Right renal cortex interstitium (tissue), 3 donors: ENCODE measurements around the gene LRRC41. TPM values are rescaled to one million over a fixed set of nuclear protein-coding genes. Genes with fewer than 3 reads are reported as not detected.
A peak's percentile ranks its signal among the peaks of the same experiment; 100 is the strongest.
"Not testable (repeated sequence)": the region's sequence is repeated elsewhere in the genome, so short reads cannot be mapped to it uniquely, and the experiment has no call there.

Source experiments
- DNase-seq, 3 donors: peaks; one replicate each; pipeline ENCODE4 v3.0.0-alpha.2; 2013; ENCODE audit warnings: low read depth in 3 of 3, low spot score in 2 of 3
- polyA plus RNA-seq, 3 donors: library from polyadenylated mRNA; unstranded; fragments of 120-200 nt; gene quantifications; one replicate each; pipeline ENCODE4 v1.2.1, GENCODE V29; 2013; ENCODE audit not compliant: insufficient read length in 3 of 3

LRRC41 gene, protein sequence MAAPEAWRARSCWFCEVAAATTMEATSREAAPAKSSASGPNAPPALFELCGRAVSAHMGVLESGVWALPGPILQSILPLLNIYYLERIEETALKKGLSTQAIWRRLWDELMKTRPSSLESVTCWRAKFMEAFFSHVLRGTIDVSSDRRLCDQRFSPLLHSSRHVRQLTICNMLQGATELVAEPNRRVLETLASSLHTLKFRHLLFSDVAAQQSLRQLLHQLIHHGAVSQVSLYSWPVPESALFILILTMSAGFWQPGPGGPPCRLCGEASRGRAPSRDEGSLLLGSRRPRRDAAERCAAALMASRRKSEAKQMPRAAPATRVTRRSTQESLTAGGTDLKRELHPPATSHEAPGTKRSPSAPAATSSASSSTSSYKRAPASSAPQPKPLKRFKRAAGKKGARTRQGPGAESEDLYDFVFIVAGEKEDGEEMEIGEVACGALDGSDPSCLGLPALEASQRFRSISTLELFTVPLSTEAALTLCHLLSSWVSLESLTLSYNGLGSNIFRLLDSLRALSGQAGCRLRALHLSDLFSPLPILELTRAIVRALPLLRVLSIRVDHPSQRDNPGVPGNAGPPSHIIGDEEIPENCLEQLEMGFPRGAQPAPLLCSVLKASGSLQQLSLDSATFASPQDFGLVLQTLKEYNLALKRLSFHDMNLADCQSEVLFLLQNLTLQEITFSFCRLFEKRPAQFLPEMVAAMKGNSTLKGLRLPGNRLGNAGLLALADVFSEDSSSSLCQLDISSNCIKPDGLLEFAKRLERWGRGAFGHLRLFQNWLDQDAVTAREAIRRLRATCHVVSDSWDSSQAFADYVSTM
- polyA plus RNA-seq, result 10 to 100 TPM; 73.7 to 77.8 (median 75.9) TPM

DNA sequence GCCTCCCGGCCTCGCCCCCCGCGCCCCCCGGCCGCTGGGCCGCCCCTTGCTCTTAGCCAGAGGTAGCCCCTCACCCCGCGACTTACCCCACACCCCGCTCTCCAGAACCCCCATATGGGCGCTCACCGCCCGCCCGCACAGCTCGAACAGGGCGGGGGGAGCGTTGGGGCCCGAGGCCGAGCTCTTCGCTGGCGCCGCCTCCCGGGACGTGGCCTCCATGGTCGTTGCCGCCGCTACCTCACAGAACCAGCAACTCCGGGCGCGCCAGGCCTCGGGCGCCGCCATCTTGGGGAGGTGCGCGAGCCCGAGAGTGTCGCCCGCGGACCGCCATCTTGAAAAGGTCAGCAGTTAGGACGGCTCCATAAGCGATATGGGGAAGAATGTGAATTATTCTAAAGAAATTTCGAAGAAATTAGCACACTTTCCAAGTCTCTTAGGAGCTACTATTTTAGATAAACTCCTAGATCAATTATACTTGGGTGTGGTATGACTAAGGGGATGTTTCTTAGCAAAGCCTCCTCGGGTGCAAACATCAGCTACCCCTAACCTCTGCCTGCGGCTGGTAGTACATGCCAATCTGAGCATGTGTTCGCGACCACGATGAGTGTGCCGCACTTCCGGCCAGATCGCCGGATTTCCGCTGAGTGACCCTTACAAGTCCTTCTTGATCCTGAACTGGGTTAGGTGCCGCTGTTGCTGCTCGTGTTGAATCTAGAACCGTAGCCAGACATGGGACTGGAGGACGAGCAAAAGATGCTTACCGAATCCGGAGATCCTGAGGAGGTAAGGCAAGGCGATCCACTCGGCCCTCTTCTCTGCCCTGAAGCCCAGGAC, at the start of gene LRRC41, which contains the start of gene UQCRH:
Gene LRRC41, minus strand, starts transcription at position 579 of the 834 bp plus-strand sequence. Its CDS starts 294 bp downstream, at position 285.
Gene UQCRH, plus strand, starts transcription at position 661 of the 834 bp plus-strand sequence. Its CDS starts 69 bp downstream, at position 730.
- DNase-seq, result peak; percentile 92 to 96 (median 95)

DNA sequence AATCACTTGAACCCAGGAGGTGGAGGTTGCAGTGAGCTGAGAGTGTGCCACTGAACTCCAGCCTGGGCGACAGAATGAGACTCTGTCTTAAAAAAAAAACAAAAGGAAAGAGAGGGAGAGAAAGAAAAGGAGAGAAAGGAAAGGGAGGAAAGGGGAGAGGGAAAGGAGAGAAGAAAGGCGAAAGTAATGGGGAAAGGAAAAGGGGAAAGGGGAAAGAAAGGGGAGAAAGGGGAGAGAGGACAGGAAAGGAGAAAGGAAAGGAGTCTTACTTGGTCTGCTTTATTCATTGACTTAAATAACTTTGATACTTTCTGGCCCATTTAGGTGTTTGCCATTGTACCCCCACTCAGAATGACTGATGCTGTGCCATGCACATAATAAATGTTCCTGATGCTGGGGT, 48.9 kb upstream of the LRRC41 start:
- no peak for DNase-seq

DNA sequence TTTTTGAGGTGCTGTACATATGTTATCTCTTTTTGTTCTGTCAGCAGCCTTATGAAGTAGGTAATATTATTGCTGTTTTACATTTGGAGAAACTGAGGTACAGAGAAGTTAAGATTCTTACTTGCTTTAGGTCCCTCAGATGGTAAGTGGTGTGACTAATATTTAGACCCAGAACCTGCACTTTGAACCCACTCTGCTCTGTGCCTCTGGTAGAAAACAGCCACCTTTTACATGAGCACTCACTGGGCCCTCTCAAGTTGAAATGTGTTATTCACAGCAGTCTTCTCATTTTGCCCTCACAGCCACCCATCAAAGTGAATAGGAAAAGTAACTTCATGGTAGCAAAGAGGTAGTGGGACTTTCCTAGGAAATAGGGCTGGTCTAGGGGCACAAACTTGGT, 41.9 kb upstream of the LRRC41 start:
- no peak for DNase-seq

DNA sequence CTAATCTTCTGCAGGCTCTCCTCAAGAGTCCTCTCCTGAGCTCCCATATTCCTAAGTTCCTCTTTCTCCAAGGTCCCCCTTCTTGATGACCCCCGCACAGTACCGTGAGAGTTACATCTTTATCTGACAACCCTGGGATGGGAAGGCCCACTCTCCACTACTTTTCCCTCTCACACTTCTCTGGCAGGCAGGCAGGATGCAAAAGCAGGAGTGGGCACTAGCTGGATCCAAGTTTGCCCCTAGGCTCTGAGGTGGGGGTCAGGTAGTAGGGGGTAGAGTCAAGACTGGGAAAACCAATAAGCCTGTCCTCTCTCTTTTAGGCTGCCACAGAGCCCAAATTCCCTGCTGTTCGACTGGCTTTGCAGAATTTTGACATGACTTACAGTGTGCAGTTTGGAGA, 41.1 kb upstream of the LRRC41 start:
- DNase-seq, result no peak

DNA sequence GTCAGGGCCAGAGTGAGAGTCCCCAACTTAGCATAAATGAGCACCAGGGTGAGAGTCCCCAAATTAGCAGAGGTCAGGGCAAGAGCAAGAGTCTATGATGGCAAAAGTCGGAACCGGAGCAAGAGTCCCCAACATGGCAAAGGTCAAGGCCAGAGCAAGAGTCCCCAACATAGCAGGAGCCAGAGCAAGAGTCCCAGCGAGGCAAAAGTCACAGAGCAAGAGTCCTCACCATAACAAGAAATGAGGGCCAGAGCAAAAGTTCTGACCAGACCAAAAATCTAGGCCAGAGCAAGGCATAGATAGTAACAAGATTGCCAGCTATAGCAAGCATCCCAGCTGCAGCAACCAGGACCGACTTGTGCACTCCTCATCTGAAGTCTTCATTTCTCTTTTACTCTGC, 40.3 kb upstream of the LRRC41 start:
- DNase-seq, result no peak

DNA sequence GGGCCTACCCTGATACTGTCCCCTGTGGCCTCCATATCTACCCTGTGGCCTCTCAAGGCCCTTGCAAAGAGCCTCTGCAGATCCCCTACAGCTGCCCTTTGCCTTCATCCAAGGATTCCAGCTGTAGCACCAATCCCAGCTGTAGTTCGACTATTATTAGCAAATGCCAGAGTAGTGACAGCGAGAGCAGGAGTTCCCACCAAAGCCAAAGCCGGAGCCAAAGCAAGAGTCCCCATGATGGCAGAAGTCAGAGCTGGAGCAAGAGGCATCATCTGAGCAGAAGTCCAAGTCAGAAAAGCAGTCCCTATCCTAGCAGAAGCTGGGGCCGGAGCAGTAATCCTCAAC, 39.9 kb upstream of the LRRC41 start:
- DNase-seq, result no peak

DNA sequence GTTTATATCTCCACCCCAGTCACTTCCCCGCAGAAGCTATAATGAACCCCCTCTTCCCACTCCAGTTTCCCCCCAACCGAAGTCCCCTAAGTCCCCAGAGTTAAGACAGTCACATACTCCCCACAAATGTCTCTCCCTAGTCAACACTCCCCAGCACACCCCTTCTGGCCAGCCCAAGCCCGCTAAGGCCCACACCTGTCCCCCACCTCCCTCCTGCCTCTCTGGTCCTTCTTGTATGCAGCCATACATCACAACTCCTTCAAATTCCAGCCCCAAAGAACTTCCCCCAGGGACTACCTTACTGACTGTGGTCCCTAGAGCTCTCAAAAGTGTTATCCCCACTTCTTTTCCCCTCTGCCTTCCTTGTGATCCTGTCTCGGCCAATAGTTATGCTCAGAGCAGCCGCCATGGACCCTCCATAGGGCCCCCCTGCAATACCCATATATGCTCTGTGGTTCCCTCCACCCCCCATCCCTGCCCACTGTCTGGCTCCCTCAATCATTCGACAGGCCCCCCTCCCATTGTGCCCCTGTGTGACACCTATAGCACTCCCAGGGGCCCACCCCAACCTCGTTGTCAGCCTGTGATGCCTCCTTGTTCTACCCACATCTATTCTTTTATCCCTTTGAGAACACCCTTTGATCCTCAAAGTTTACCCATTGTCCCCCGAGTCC, 39.4 kb upstream of the LRRC41 start:
- DNase-seq, result no peak

DNA sequence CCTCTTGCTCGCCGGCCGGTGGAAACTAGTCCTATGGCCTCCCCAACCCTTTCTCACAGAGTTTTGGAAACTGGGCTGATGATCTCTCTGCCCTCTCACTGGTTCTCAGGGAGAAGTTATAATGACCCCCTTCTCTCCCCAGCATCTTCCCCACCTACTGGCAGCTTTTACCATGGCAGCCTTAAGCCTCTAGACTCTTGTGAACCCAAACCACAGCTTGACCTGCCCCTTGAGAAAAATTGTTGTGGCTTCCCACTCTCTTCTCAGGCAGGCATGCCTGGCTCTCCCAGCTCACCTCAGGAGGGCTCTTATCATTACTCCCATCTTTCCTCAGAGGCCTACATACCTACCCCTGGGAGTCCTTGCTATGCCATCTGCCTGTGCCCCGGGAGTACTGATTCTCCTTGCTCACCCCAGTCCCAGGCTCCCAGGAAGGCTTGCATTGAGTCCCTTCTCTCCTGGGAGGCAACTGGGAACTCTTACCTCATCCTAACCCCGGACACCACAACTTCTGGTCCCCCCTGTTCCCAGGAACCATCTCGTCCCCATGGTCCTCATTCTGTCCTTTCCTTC, 38.8 kb upstream of the LRRC41 start:
- no peak for DNase-seq

DNA sequence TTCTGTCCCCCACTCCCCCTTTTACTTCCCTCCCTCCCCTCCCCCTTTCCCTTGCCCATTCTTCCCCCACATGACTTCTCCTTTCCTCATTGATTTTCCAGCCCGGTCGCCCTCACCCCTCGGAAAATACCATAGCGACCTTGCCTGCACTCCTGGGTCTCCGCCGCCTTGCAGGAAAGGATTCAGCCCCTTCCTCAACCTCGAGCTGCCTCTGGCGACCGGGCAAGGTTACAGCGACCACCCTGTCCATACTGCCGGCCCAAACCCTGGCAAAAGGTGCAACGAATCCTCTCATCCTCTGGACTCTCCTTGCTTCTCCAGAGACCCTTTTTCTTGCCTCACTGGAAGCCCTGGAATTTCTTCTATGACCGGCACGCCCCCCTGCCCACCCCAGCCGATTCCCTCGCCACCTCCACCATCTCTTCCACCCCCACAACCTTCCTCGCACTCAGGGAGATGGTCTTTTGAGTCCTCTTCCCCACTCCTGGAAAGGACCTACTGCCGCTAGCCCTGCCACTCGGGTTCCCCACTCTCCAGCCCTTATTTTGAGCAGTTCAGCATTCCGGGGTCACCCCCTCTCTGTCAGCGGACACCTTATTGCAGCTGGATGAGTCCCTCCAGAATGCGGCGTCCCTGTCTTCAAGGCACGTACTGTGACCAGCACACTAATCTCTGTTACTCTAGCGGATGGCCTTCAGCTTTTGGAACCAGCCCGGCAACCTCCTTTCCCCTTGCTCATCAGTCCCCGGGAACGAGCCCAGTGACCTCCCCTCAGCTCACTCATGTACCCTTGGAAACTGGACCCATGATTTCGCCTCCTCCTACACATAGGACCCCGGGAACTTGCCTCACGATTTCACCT, 38.0 kb upstream of the LRRC41 start:
- DNase-seq, result no peak

DNA sequence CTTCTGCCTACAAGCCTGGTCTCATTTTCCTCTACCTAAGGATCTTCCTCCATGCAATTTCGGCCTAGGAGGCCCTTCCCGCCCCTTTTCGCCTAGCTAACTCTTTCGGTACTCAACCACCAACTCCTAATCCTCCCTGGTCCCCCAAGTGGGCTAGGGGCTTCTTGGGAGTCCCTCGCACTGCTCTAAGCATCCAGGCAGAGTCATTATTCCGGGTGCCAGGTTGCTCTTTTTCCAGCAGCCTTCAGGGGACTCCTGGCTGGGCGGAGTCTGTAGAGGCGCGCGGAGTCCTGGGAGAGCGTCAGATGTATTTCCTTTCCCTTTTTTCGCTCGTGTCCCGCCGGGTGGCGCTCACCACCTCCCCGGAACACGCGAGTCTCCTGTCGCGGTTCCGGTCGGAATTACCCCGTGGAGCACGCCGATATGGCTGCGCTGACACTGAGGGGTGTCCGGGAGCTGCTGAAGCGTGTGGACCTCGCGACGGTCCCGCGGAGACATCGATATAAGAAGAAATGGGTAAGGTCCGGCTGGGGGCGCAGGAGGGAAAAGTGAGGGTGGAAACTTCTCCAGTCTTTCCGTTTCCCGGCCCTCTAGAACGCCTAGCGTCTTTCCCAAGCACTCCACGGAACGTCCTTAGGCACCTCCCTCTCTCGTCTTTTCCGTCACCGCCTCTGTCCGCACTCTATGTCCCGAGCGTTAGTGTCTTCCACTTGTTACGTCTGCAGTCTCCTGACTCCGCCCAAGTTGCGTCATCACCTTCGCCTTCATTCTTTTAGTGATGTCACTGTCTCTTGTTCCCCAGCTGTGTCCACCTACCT, 37.2 kb upstream of the LRRC41 start, which contains the start of gene NSUN4:
Gene NSUN4, plus strand, starts transcription at position 404 of the 818 bp plus-strand sequence. Its CDS starts 20 bp downstream, at position 424.
- peak; percentile 86 to 90 (median 87) for DNase-seq

DNA sequence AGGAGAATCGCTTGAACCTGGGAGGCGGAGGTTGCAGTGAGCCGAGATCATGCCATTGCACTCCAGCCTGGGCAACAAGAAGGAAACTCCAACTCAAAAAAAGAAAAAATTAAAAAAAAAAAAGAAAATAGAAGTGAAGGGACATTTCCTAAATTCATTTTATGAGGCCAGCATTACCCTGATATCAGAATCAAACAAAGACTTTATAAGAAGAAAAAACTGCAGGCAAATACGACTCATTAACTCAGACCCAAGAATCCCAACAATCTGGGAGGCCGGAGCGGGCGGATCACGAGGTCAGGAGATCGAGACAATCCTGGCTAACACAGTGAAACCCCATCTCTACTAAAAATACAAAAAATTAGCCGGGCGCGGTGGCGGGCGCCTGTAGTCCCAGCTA, 34.0 kb upstream of the LRRC41 start:
- DNase-seq, result not testable (repeated sequence)

DNA sequence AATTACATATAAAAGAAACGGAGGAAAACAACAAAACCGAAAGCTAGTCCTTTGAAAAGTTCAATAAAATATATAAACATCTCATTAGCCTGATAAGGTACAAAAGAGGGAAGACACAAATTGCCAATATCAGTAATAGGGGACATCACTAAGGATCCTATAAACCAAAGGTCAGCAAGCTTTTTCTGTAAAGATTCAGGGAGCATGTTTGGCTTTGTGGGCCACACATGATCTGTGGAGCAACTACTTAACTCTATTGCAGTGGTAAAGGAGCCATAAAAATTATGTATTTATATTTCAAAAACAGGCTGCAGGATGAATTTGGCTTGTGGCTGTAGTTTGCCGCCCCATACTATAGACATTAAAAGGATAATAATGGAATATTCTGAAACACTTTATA, 31.7 kb upstream of the LRRC41 start:
- no peak for DNase-seq

DNA sequence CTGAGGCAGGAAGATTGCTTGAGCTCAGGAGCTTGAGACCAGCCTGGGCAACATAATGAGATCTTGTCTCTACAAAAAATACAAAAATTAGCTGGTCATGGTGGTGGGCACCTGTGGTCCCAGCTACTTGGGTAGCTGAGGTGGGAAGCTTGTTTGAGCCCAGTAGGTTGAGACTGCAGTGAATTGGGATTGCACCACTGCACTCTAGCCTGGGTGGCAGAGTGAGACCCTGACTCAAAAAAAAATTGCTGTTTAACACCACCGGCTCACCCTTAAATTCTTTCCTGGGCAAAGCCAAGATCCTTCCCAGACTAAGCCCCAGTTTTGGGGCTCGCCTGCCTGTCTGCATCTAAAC, 30.6 kb upstream of the LRRC41 start:
- no peak for DNase-seq

DNA sequence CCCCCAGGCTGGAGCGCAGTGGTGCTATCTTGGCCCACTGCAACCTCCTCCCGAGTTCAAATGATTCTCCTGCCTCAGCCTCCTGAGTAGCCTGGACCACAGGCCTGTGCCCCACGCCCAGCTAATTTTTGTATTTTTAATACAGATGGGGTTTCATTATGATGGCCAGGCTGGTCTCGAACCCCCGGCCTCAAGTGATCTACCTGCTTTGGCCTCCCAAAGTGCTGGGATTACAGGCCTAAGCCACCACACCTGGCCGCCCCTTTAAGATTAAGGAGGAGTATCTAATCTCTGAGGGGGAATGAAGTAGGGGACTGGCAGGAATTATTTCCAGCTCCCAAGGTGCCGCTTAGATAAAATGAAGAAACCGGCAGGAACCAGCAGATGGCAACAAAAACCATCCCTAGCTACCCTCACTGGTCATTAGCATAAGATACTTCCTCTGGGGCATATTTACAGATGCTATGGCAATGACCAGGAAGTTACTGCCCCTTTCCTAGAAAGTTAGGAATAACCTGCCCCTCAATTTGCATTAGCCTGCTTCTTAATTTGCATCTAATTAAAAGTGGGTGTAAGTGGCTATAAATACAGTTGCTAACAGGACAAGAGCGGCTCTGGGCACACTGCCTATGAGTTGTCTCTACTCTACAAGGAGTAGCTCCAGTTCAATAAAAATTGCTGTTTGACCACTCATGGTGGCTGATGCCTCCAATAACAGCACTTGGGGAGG, 30.0 kb upstream of the LRRC41 start:
- DNase-seq, result no peak

DNA sequence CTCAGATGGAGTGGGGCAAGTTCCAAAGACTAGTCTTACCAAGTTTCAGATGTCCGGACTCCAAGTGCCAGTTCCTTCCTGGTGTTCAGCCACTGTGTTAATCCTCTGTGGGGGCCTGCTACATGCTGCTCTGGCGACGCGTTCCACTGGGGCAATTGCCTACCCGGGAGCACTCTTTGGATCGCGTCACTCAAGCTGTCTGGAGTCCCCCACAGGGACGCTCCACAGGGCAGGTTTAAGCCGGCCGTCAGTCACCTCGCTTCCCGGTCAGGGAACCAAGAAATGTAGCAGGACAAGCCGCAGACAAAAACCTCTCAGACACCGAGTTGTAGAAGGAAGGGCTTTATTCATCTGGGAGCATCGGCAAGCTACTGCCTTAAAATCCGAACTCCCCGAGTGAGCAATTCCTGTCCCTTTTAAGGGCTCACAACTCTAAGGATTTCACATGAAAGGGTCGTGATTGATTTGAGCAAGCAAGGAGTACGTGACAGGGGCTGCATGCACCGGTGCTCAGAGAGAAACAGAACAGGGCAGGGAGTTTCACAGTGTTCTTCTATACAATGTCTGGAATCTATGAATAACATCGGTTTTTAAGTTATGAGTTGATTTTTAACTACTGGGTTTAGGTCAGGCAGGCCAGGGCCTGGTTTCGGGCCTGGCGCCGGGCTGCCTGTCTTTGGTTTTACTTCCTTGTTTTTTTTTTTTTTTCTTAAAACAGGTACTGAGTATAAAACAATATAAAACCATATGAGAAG, 28.5 kb upstream of the LRRC41 start:
- not testable (repeated sequence) for DNase-seq

DNA sequence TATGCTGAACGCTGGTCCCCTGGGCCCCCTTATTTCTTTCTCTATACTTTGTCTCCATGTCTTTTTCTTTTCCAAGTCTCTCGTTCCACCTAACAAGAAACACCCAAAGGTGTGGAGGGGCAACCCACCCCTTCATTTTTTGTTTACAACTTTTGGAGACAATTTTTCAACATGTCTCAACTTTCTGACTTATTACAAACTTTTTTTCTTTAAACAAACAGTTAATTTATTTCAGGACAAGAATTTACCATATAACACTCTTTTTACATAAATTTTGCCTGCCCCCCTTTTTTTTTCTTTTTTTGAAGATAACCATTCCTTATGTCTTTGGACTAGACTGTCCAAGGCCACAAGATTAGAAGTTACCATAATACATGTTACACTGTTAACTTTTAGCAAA, 27.0 kb upstream of the LRRC41 start:
- DNase-seq, result not testable (repeated sequence)

DNA sequence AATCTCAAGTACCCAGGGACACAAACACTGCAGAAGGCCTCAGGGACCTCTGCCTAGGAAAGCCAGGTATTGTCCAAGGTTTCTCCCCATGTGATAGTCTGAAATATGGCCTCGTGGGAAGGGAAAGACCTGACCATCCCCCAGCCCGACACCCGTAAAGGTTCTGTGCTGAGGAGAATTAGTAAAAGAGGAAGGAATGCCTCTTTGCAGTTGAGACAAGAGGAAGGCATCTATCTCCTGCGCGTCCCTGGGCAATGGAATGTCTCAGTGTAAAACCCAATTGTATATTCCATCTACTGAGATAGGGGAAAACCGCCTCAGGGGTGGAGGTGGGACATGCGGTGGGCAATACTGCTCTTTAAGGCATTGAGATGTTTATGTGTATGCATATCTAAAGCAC, 26.4 kb upstream of the LRRC41 start:
- DNase-seq, result not testable (repeated sequence)
